GM21526 (cell line): ENCODE results near the gene WSCD1.

Experiments
- ATAC-seq: cut with Tn5 transposase; IDR thresholded peaks from one replicate; pipeline ENCODE4 v1.9.1; 2021; ENCODE audit warnings: moderate library complexity; ENCODE audit not compliant: unreplicated experiment, low FRiP score

Gene WSCD1

DNA sequence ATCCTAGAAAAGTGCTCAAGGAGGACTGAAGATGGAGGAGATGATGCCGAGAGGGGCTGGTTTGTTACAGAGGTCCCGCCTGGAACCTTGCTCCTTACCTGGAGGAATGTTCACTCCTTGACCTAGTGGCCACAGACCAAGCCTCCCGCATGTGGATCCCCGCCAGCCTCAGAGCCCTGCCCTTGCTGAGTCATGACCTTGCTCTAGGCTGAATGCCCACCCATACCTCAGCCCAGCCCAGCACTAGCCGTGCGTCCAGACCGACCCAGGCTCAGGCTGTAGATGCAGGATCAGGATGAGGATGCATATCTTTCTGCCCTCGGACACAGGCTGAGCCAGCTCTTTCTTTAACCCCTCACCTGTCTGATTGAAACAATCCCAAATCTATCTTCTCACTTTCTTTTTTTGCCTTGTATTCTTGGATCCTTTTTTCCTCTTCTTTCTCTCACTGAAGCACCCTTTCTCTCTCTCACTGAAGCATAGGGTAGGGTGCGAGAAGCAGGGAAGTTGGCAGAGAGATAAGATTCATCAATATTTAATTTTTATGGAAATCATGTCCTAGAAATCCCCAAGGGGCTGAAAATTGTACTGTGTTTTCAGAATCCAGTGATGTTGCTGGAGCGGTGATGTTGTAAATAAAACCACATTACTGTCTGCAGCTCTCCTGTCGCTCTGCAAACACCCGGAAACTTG is 34.9 kb downstream of the WSCD1 start:
- no peak for ATAC-seq

DNA sequence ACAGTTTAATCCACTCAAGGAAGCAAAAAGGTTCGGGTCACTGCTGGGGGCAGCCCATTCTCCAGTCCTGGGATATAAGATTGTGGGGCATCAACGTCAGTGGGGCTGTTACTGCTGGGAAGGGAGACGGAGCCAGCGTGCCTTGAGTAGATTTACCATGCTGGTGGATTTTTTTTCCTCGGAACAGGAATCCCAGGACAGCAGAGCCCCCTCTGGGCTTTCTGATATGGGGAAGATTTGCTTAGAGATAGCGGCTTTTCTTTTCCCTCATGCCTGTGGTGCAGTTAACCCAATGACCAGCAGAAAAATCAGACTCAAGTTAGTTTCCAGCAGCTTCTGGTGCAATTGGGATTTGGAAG is 35.4 kb downstream of the WSCD1 start:
- ATAC-seq = no peak

GRCh38 chr17:6106212-6106611 is 36.0 kb downstream of the WSCD1 start:
- no peak for ATAC-seq

DNA sequence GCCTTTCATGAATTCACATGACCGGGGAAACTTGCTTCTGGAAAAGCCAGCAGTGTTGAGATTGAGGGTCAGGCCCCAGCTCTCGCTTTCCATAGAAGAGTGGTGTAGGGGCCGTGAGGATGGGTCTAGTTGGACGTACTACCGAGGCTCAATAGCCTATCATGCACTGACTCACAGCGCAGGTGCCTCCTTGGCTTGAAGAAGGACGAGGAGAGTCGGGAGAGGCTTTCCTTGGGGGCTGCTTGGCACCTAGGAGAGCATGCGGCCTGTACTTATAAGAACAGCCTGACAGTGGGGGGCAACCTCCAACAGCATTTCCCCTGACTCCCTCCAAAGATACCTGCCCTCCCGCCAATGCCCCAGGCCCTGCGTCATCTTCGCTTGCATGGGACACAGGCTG is 37.6 kb downstream of the WSCD1 start:
- no peak for ATAC-seq

DNA sequence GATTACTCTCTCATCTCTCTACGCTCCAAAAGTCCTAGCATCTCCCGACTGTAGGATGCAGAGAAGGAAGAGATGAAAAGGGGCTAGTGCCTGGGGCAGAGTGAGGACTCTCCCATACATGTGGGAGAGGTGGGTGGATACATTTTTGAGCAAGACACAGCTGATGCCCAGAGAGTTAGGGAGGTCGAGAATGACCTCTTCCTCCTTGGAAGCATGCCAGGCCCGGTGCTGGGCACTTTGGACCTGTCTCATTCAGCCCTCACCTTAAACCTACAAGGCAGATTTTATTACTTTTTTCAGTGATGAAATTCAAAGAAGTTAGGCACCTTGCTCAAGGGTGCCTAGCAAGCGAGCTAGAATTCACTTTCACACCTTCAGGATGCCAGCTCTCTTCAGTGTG is 38.2 kb downstream of the WSCD1 start:
- ATAC-seq = no peak

- ATAC-seq = no peak
These were observed 38.8 kb downstream of the WSCD1 start for GRCh38 chr17:6108987-6109386.

GRCh38 chr17:6109536-6109935 is 39.4 kb downstream of the WSCD1 start:
- ATAC-seq = no peak

GRCh38 chr17:6110088-6110487 is 39.9 kb downstream of the WSCD1 start:
- no peak for ATAC-seq

- no peak for ATAC-seq
These were observed 40.4 kb downstream of the WSCD1 start for GRCh38 chr17:6110592-6110991.

- no peak for ATAC-seq
These were observed 50.2 kb downstream of the WSCD1 start for GRCh38 chr17:6120351-6120750.

- ATAC-seq = no peak
These were observed 54.7 kb downstream of the WSCD1 start for GRCh38 chr17:6124856-6125255.

GRCh38 chr17:6126768-6127167 is 56.6 kb downstream of the WSCD1 start:
- ATAC-seq = no peak

DNA sequence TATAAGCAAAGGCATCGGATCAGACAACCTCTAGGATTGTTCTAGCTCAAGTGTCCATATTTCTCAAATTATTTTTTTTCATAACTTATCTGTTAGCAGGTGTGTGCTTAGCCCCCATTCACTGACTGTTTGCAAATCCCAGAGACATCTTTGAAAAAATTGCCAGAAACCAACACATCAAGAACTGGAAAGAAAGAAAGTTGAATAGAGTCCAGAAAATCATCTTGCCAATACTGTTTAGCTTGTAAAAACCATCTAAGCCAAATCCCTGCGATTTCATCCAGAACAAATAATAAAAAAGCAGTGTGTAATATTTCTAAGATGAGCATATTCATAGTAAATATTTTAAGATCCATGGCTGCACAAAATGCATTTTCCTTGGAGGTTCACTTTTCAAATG is 64.5 kb downstream of the WSCD1 start:
- ATAC-seq = no peak

GRCh38 chr17:6135236-6135635 is 65.1 kb downstream of the WSCD1 start:
- no peak for ATAC-seq

DNA sequence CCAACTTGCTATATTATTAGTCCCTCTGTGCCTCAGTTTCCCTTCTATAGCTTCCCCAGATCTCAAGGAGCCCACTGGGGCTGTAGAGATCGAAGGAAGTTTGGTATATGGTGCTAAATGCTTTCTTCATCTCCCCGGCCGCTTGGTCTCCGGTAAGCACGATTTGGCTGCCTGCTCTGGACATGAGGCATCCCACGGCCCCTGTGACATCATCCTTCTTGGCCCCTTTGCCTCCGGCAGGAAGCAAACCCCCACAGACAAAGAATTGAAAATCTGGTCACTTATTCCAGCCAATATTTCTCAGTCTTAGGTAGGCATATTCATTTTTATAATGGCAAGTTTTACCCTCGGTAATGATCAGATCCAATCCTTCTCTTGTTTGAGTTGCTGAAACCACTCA is 65.8 kb downstream of the WSCD1 start:
- ATAC-seq = no peak

- ATAC-seq = no peak
These were observed 67.7 kb downstream of the WSCD1 start for GRCh38 chr17:6137716-6138502.

DNA sequence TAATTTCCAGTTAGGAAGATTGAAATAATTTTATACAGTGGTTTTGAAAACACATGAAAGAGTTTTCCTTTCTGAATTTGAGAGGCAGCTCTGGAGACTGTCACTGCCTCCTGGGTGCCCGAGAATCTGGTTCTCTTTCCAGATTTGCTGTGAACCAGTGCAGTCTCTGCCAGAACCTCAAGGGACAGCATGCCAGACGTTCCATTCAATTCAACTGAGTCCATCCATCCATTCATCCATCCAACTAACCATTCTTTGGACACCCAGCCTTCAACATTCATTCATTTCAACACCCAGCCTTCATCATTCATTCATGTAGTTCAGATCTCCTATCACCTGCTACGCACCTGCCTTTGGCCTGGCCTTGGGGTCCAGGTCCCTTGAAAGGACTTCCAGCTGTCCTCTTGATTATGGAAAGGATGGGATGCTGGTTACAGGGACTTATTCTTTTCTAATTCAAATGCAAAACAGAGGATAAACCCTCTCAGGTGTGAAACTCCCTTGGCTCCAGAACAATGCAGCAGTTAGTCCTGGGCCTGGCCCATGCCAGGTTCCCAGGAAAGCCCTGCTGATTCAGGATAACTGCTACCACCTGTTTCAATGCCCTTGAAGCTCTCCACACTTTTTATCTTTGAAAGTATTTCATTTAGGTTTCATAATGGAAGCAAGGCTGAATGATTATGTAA is 68.7 kb downstream of the WSCD1 start:
- ATAC-seq = no peak

DNA sequence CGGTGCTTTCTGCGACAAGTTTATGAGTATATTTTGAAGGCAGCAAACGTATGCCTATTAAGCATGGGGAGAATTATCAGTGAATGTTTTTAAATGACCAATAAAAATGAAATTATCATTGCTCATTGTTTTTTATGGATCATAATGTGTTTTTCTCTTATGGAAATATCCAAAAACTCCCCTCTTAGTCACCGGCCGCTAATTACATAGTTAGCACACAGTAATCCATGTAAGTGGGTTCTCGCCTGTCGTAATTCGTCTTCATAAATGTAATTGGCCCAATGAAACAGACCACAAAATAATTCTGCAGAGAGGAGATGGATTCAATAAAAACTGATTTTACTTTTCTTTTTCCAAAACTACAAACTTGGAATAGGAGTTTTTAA is 69.3 kb downstream of the WSCD1 start:
- ATAC-seq = no peak

- ATAC-seq = no peak
These were observed 70.0 kb downstream of the WSCD1 start for GRCh38 chr17:6140188-6140587.

- no peak for ATAC-seq
These were observed 70.7 kb downstream of the WSCD1 start for GRCh38 chr17:6140728-6141330.

DNA sequence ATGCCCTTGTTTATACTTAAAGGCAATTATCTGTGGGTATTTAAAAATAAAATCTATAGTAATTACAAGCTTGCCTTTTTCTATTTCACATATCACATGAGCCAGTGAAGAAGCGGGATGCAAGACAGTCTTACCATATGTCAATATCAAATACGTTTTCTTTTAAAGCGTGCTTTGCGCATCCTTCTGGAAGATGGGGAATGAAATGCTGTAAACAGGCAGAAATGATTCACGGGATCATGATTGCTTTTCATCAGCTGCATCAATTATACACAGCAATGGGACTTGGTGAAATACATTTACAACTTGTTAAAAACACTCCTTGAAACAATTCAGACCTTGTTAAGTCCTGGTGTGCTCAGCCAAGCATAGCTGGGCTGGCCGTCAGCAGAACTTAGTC is 72.5 kb downstream of the WSCD1 start:
- ATAC-seq = no peak
